Heart right ventricle (tissue), 16 donors: ENCODE data around the gene RAB11FIP3. TPM values are rescaled to one million over a fixed set of nuclear protein-coding genes. Genes with fewer than 3 reads are reported as not detected.
A peak's percentile ranks its signal among the peaks of the same experiment; 100 is the strongest.

Experiments
- ATAC-seq, 8 donors: fragments of 200-7000 bp; cut with Tn5 transposase; one replicate each; pipeline ENCODE4 v1.9.1; 2020; ENCODE audit warnings: mild to moderate bottlenecking in 8 of 8, moderate library complexity in 8 of 8, moderate number of reproducible peaks in 1 of 8
- DNase-seq, 2 donors: peaks; one replicate each; pipeline ENCODE4 v3.0.0-alpha.2; 2020
- H3K27ac ChIP-seq, 10 donors: fragments of 200-600 bp; sonication (generic) in 2 of 10; one replicate each; pipeline versions ENCODE4 v1.5.0 to v1.8.0; 2020 to 2022; ENCODE audit warnings: mild to moderate bottlenecking in 3 of 10
- H3K27me3 ChIP-seq, 7 donors: fragments of 200-600 bp; one replicate each; pipeline ENCODE4 v1.8.0; 2021 to 2022; ENCODE audit warnings: mild to moderate bottlenecking in 2 of 7
- H3K36me3 ChIP-seq, 9 donors: fragments of 200-600 bp; sonication (generic) in 1 of 9; one replicate each; pipeline versions ENCODE4 v1.5.0 to v1.8.0; 2020 to 2022; ENCODE audit warnings: mild to moderate bottlenecking in 2 of 9
- H3K4me1 ChIP-seq, 9 donors: fragments of 200-600 bp; sonication (generic) in 1 of 9; one replicate each; pipeline versions ENCODE4 v1.5.0 to v1.8.0; 2020 to 2022; ENCODE audit warnings: mild to moderate bottlenecking in 4 of 9
- H3K4me3 ChIP-seq, 10 donors: fragments of 200-600 bp; sonication (generic) in 2 of 10; one replicate each; pipeline versions ENCODE4 v1.5.0 to v1.8.0; 2020 to 2022; ENCODE audit warnings: mild to moderate bottlenecking in 7 of 10, moderate library complexity in 2 of 10
- H3K9me3 ChIP-seq, 11 donors: fragments of 200-600 bp in 10 of 11; sonication (generic) in 2 of 11; one replicate each; pipeline versions ENCODE4 v1.5.0 to v1.8.0; 2013 to 2022; ENCODE audit warnings: mild to moderate bottlenecking in 2 of 11, control low read depth in 1 of 11, moderate library complexity in 1 of 11
- WGBS, 2 donors: extraction: QIAGEN DNeasy Blood & Tissue Kit; methylation state at CpG; one replicate each; pipeline ENCODE4 v1.1.7; 2013; ENCODE audit warnings: inconsistent platforms in 1 of 2; 5-methylcytosine and 5-hydroxymethylcytosine counted together
- intact Hi-C, 10 donors: fragments of 100-400 bp; cut with DNase I; formaldehyde crosslinking; loops; one replicate each; pipeline versions ENCODE4 v1.11.1 to v1.14.2; 2022
- microRNA-seq, 2 donors: library from miRNA; unstranded; fragments of <30 nt; microRNA quantifications; one replicate each; pipeline ENCODE4 v1.2.0, GENCODE V29; 2021
- polyA plus RNA-seq, 2 donors: library from polyadenylated mRNA; stranded (reverse); fragments of 200-250 nt; gene quantifications; one replicate each; pipeline ENCODE4 v1.2.3, GENCODE V29; 2013
- total RNA-seq, 10 donors: library from RNA; stranded (reverse); fragmentation: NEBNext Ultra II Directional in 3 of 10; extraction: Animal tissue kit (Norgen Biotek cat#: 25700) in 3 of 10; gene quantifications; one replicate each; pipeline versions ENCODE4 v1.2.1 to v1.2.4, GENCODE V29; 2021 to 2023
- TF ChIP-seq, protein P1 (sequence below), 9 donors: fragments of 200-600 bp; sonication (generic) in 2 of 9; IDR thresholded peaks; one replicate each; pipeline versions ENCODE4 v1.5.0 to v1.8.0; 2021 to 2022; ENCODE audit warnings: antibody characterized with exemption in 9 of 9, mild to moderate bottlenecking in 5 of 9, moderate library complexity in 1 of 9
- donor health status: Arrhythmogenic right ventricular cardiomyopathy.
- donor health status: ischemic (EF 13 %, LVEDD 7.1; RV severe dilation, severe dysfunction).
- donor health status: healthy with polysubstance abuse.
- donor health status: DM: no; HTN: yes; CAD: no.
- donor health status: DM: no; HTN: no; CAD: no.
- donor health status: ischemic (EF 25% LVEDD 6.9; RV normal size, moderate dysfunction).
- donor health status: ischemic (EF 25% LVEDD 5.7; RV mildly dilated, moderate dysfunction).
- donor health status: healthy.
- donor health status: DM: yes; HTN: yes; CAD: no.
- donor health status: Ischemic cardiomyopathy.
- donor health status: ischemic (EF 35%, LVEDD 5.7; RV mildly dilated, moderate dysfunction).
- donor health status: nonischemic (EF 11% LVEDD 7.7; RV severe dilation, severe dysfunction).
- donor health status: DM: yes; HTN: yes; CAD: no.
- donor health status: PGD.
- donor health status: ischemic (EF 29% LVEDD 5.4; RV normal size, mild dysfunction).
- donor health status: nonischemic (EF 23%, LVEDD 6.1; RV moderate dilation, normal function).

The RAB11FIP3 gene
- total and polyA plus RNA-seq, 12 donors: 16.6 to 40.3 (median 29.1) TPM

DNA sequence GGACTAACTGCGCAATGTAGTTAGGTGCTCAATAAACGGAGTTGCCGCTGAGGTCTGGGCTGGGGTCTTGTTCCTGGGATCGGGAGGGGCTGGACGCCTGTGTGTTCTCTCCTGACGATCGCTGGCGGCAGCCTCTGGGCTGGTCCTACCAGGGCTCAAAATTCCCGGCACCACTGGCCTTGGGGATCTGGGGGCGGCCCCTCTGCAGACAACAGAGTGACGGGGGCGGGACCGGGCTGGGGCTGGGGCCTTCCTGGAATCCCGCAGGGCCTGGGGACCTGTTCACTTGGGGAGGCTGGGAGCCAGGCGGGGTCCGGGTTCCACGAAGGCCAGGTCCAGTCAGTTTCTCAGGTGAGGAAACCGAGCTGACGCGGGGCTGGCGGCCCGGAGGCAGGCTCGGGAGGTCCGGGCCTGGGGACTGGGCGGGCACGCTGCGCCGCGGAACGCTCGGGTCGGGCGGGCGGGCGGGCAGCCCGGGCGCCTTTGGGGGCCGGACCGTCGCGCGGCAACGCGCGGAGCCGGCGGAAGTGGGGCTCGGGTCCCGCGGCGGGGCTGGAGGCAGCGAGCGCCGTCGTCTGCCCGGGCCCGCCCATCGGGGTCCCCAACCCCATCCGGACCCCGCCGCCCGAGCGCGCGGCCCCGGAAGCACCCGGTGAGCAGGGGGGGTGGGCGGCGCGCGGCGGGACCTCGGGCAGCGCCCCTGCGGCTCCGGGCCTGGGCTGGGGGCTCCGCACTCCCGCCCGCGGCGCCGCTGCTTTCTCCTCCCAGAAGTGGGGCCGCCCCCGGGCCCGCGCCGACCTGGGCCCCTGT is 144.2 kb downstream of the RAB11FIP3 start, which contains the start of gene PIGQ:
TSS of gene PIGQ (plus strand) at position 524 of the 810 bp plus-strand sequence. CDS start 4,107 bp downstream, outside the sequence.
- peaks cover 18 to 50% (median 42%) of the 10 kb centered on the region in 9 donors for H3K4me1 ChIP-seq
- peaks cover 0 to 20% (median 4%) of the 10 kb centered on the region in 9 donors for H3K36me3 ChIP-seq
- intact Hi-C loops: loop anchor here in 1 of 10 donors (2.0 to 5.0 kb wide), 2 partner anchors 19 to 42 kb away; partner anchors contain the start of gene CAPN15
- peak within 1 kb of the TSS; percentile 9 to 91 (median 84) for H3K27ac ChIP-seq
- peak; percentile 68 to 73 for DNase-seq
- TF ChIP-seq, protein P1, sequence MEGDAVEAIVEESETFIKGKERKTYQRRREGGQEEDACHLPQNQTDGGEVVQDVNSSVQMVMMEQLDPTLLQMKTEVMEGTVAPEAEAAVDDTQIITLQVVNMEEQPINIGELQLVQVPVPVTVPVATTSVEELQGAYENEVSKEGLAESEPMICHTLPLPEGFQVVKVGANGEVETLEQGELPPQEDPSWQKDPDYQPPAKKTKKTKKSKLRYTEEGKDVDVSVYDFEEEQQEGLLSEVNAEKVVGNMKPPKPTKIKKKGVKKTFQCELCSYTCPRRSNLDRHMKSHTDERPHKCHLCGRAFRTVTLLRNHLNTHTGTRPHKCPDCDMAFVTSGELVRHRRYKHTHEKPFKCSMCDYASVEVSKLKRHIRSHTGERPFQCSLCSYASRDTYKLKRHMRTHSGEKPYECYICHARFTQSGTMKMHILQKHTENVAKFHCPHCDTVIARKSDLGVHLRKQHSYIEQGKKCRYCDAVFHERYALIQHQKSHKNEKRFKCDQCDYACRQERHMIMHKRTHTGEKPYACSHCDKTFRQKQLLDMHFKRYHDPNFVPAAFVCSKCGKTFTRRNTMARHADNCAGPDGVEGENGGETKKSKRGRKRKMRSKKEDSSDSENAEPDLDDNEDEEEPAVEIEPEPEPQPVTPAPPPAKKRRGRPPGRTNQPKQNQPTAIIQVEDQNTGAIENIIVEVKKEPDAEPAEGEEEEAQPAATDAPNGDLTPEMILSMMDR (IDR thresholded peaks at IDR 0.05): no peak
- H3K4me3 ChIP-seq: peak within 1 kb of the TSS; percentile 68 to 95 (median 86)
- no peaks in the 10 kb centered on the region for H3K9me3 ChIP-seq
- peak; percentile 42 to 77 (median 64) for ATAC-seq
- WGBS, 2 donors: 1% methylated on average over 72 to 87 of the region's 87 CpGs
- no peaks in the 10 kb centered on the region for H3K27me3 ChIP-seq

Small RNA genes within 50 kb of the gene (microRNA-seq; reads per million reads assigned to microRNA genes)
- gene MIR3176: 1.2 to 2.6 reads per million in 2 donors
- gene MIR5587: 0.60 to 1.0 reads per million in 2 donors

Other genes starting within 250 kb of the RAB11FIP3 start
- gene HBA1, start 249.0 kb upstream of the RAB11FIP3 start, total RNA-seq: 1,000 to 10,000 TPM in 1 of 10 donors, 100 to 1,000 TPM in 9; 114 to 1,150 (median 192) TPM
- gene HBA1, start 249.0 kb upstream of the RAB11FIP3 start, polyA plus RNA-seq: 10 to 100 TPM in 1 of 2 donors, 1 to 10 TPM in 1; 2.1 to 27.1 TPM
- gene HBQ1, start 245.2 kb upstream of the RAB11FIP3 start, total RNA-seq: not detected
- under 1 TPM in 1 of 2 donors, not detected in 1; 0.09 TPM for gene HBQ1, start 245.2 kb upstream of the RAB11FIP3 start, polyA plus RNA-seq
- gene LUC7L, start 196.2 kb upstream of the RAB11FIP3 start, total RNA-seq: 10 to 100 TPM; 14.4 to 29.7 (median 20.4) TPM
- gene LUC7L, start 196.2 kb upstream of the RAB11FIP3 start, polyA plus RNA-seq: 100 to 1,000 TPM in 1 of 2 donors, 10 to 100 TPM in 1; 21.3 to 139 TPM
- 100 to 1,000 TPM; 114 to 200 (median 161) TPM for gene FAM234A, start 190.8 kb upstream of the RAB11FIP3 start, total RNA-seq
- gene FAM234A, start 190.8 kb upstream of the RAB11FIP3 start, polyA plus RNA-seq: 10 to 100 TPM; 70.5 to 97.9 TPM
- gene RGS11, start 149.7 kb upstream of the RAB11FIP3 start, total RNA-seq: 10 to 100 TPM in 6 of 10 donors, 1 to 10 TPM in 4; 7.5 to 18.2 (median 12.5) TPM
- gene RGS11, start 149.7 kb upstream of the RAB11FIP3 start, polyA plus RNA-seq: 10 to 100 TPM in 1 of 2 donors, 1 to 10 TPM in 1; 1.9 to 36.4 TPM
- 10 to 100 TPM in 4 of 10 donors, 1 to 10 TPM in 6; 4.8 to 16.9 (median 9.1) TPM for gene ARHGDIG, start 145.1 kb upstream of the RAB11FIP3 start, total RNA-seq
- 10 to 100 TPM in 1 of 2 donors, under 1 TPM in 1; 0.17 to 10.7 TPM for gene ARHGDIG, start 145.1 kb upstream of the RAB11FIP3 start, polyA plus RNA-seq
- gene PDIA2, start 142.5 kb upstream of the RAB11FIP3 start, total RNA-seq: 10 to 100 TPM in 1 of 10 donors, 1 to 10 TPM in 8, under 1 TPM in 1; 0.55 to 14.0 (median 3.2) TPM
- 1 to 10 TPM in 1 of 2 donors, under 1 TPM in 1; 0.32 to 2.6 TPM for gene PDIA2, start 142.5 kb upstream of the RAB11FIP3 start, polyA plus RNA-seq
- 10 to 100 TPM in 4 of 10 donors, 1 to 10 TPM in 6; 7.7 to 16.1 (median 9.2) TPM for gene AXIN1, start 72.9 kb upstream of the RAB11FIP3 start, total RNA-seq
- 10 to 100 TPM in 1 of 2 donors, 1 to 10 TPM in 1; 9.4 to 14.9 TPM for gene AXIN1, start 72.9 kb upstream of the RAB11FIP3 start, polyA plus RNA-seq
- 10 to 100 TPM; 64.9 to 78.6 (median 74.6) TPM for gene MRPL28, start 55.1 kb upstream of the RAB11FIP3 start, total RNA-seq
- 100 to 1,000 TPM; 134 to 169 TPM for gene MRPL28, start 55.1 kb upstream of the RAB11FIP3 start, polyA plus RNA-seq
- 10 to 100 TPM; 27.1 to 57.3 (median 33.1) TPM for gene PGAP6, start 43.7 kb upstream of the RAB11FIP3 start, total RNA-seq
- 10 to 100 TPM; 27.8 to 45.3 TPM for gene PGAP6, start 43.7 kb upstream of the RAB11FIP3 start, polyA plus RNA-seq
- 10 to 100 TPM; 57.8 to 97.0 (median 75.4) TPM for gene NME4, start 28.4 kb upstream of the RAB11FIP3 start, total RNA-seq
- gene NME4, start 28.4 kb upstream of the RAB11FIP3 start, polyA plus RNA-seq: 10 to 100 TPM; 48.1 to 97.2 TPM
- 10 to 100 TPM in 7 of 10 donors, 1 to 10 TPM in 3; 7.0 to 17.4 (median 11.6) TPM for gene DECR2, start 23.8 kb upstream of the RAB11FIP3 start, total RNA-seq
- gene DECR2, start 23.8 kb upstream of the RAB11FIP3 start, polyA plus RNA-seq: 10 to 100 TPM in 1 of 2 donors, 1 to 10 TPM in 1; 9.3 to 26.0 TPM
- 10 to 100 TPM; 11.1 to 23.4 (median 15.3) TPM for gene CAPN15, start 102.1 kb downstream of the RAB11FIP3 start, total RNA-seq
- gene CAPN15, start 102.1 kb downstream of the RAB11FIP3 start, polyA plus RNA-seq: 10 to 100 TPM; 19.2 to 39.5 TPM
- not detected for gene PRR35, start 134.7 kb downstream of the RAB11FIP3 start, total RNA-seq
- gene PRR35, start 134.7 kb downstream of the RAB11FIP3 start, polyA plus RNA-seq: not detected
- under 1 TPM in 8 of 10 donors, not detected in 2; 0.12 to 0.75 (median 0.47) TPM for gene NHLRC4, start 141.4 kb downstream of the RAB11FIP3 start, total RNA-seq
- under 1 TPM; 0.51 to 0.59 TPM for gene NHLRC4, start 141.4 kb downstream of the RAB11FIP3 start, polyA plus RNA-seq
- 10 to 100 TPM; 13.7 to 26.8 (median 19.2) TPM for gene PIGQ, start 144.3 kb downstream of the RAB11FIP3 start, total RNA-seq
- gene PIGQ, start 144.3 kb downstream of the RAB11FIP3 start, polyA plus RNA-seq: 10 to 100 TPM; 35.3 to 43.7 TPM
- gene RAB40C, start 164.4 kb downstream of the RAB11FIP3 start, total RNA-seq: 10 to 100 TPM in 9 of 10 donors, 1 to 10 TPM in 1; 9.1 to 16.1 (median 12.1) TPM
- 10 to 100 TPM; 19.4 to 32.0 TPM for gene RAB40C, start 164.4 kb downstream of the RAB11FIP3 start, polyA plus RNA-seq
- under 1 TPM; 0.11 to 0.80 (median 0.27) TPM for gene WFIKKN1, start 205.3 kb downstream of the RAB11FIP3 start, total RNA-seq
- gene WFIKKN1, start 205.3 kb downstream of the RAB11FIP3 start, polyA plus RNA-seq: under 1 TPM; 0.61 to 0.95 TPM
- 10 to 100 TPM; 34.5 to 75.9 (median 43.8) TPM for gene METTL26, start 210.7 kb downstream of the RAB11FIP3 start, total RNA-seq
- gene METTL26, start 210.7 kb downstream of the RAB11FIP3 start, polyA plus RNA-seq: 100 to 1,000 TPM; 123 to 237 TPM
- 100 to 1,000 TPM in 4 of 10 donors, 10 to 100 TPM in 6; 68.8 to 152 (median 87.8) TPM for gene MCRIP2, start 216.2 kb downstream of the RAB11FIP3 start, total RNA-seq
- 100 to 1,000 TPM; 163 to 474 TPM for gene MCRIP2, start 216.2 kb downstream of the RAB11FIP3 start, polyA plus RNA-seq
- 10 to 100 TPM in 4 of 10 donors, 1 to 10 TPM in 6; 7.6 to 13.7 (median 9.9) TPM for gene WDR90, start 223.7 kb downstream of the RAB11FIP3 start, total RNA-seq
- gene WDR90, start 223.7 kb downstream of the RAB11FIP3 start, polyA plus RNA-seq: 10 to 100 TPM in 1 of 2 donors, 1 to 10 TPM in 1; 7.1 to 23.8 TPM
- gene RHOT2, start 242.5 kb downstream of the RAB11FIP3 start, total RNA-seq: 100 to 1,000 TPM in 3 of 10 donors, 10 to 100 TPM in 7; 66.8 to 118 (median 89.2) TPM
- 100 to 1,000 TPM; 101 to 261 TPM for gene RHOT2, start 242.5 kb downstream of the RAB11FIP3 start, polyA plus RNA-seq